Type B pancreatic cell (in vitro differentiated cells): ENCODE data around the gene TRPC6. TPM values are rescaled to one million over a fixed set of nuclear protein-coding genes. Genes with fewer than 3 reads are reported as not detected.

Experiments used
- DNase-seq: peaks from one replicate; pipeline ENCODE4 v3.0.0; 2021; ENCODE audit warnings: mixed read lengths; ENCODE audit not compliant: unreplicated experiment; ENCODE audit errors: extremely low spot score
- H3K27ac Mint-ChIP-seq: 2 replicates; pipeline ENCODE4 v1.8.0; 2021; ENCODE audit warnings: mild to moderate bottlenecking, mixed read lengths
- H3K27me3 Mint-ChIP-seq: 2 replicates; pipeline ENCODE4 v1.8.0; 2021; ENCODE audit warnings: mixed read lengths
- H3K36me3 Mint-ChIP-seq: 2 replicates; pipeline ENCODE4 v1.8.0; 2021; ENCODE audit warnings: mixed read lengths
- H3K4me1 Mint-ChIP-seq: one replicate; pipeline ENCODE4 v1.8.0; 2021; ENCODE audit warnings: mixed read lengths; ENCODE audit not compliant: unreplicated experiment
- H3K4me3 Mint-ChIP-seq: 2 replicates; pipeline ENCODE4 v1.8.0; 2021; ENCODE audit warnings: mild to moderate bottlenecking, mixed read lengths
- H3K9me3 Mint-ChIP-seq: 2 replicates; pipeline ENCODE4 v1.8.0; 2021; ENCODE audit warnings: mixed read lengths
- total RNA-seq: library from RNA; stranded (reverse); gene quantifications from 2 replicates; pipeline ENCODE4 v1.2.1, GENCODE V29; 2021; ENCODE audit warnings: low replicate concordance
- TF ChIP-seq, protein P1 (sequence below): fragments of 200-600 bp; sonication (generic); conservative IDR thresholded peaks from 2 replicates; pipeline ENCODE4 v1.5.0; 2021; ENCODE audit warnings: antibody characterized with exemption, mild to moderate bottlenecking

Gene TRPC6
- total RNA-seq, 1 donor from 2014 or later, result 1.5 TPM

DNA sequence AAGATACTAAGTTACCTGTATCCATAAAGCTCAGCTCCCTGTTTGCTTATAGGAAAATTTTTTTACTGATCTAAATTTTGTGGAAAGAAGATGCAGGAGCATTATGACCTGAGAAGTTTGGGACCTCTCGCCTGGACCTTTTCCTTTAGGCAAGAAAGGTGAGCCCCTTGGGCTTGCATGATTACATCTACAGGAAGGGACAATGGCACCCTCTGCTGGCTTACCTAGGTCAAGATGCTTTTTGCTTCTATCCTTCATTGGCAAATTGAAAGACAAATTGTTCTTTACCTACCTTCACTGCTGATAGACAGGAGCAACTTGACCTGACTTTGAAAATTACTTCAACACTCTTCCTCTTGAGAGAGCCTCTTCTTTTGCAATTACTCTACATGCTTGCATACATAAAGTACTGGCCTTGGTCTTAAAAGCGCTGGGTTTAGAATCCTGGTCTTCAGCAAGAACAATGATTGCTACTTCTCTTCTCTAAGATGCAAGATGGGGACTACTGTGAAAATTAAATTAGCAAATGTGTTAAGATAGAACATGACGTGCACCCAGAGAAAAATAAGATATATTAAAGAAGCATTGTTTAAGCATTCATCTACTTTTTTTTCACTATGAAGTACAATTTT lies 147.2 kb downstream of the TRPC6 start:
- H3K9me3 Mint-ChIP-seq, result no peaks in the 10 kb centered on the region
- no peak overlapping the region for H3K4me3 Mint-ChIP-seq
- H3K27ac Mint-ChIP-seq, result no peak overlapping the region
- no peak for DNase-seq
- TF ChIP-seq, protein P1, sequence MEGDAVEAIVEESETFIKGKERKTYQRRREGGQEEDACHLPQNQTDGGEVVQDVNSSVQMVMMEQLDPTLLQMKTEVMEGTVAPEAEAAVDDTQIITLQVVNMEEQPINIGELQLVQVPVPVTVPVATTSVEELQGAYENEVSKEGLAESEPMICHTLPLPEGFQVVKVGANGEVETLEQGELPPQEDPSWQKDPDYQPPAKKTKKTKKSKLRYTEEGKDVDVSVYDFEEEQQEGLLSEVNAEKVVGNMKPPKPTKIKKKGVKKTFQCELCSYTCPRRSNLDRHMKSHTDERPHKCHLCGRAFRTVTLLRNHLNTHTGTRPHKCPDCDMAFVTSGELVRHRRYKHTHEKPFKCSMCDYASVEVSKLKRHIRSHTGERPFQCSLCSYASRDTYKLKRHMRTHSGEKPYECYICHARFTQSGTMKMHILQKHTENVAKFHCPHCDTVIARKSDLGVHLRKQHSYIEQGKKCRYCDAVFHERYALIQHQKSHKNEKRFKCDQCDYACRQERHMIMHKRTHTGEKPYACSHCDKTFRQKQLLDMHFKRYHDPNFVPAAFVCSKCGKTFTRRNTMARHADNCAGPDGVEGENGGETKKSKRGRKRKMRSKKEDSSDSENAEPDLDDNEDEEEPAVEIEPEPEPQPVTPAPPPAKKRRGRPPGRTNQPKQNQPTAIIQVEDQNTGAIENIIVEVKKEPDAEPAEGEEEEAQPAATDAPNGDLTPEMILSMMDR, result peak; percentile 78
- no peaks in the 10 kb centered on the region for H3K4me1 Mint-ChIP-seq
- H3K27me3 Mint-ChIP-seq, result peaks cover 14% of the 10 kb centered on the region
- H3K36me3 Mint-ChIP-seq, result no peaks in the 10 kb centered on the region

DNA sequence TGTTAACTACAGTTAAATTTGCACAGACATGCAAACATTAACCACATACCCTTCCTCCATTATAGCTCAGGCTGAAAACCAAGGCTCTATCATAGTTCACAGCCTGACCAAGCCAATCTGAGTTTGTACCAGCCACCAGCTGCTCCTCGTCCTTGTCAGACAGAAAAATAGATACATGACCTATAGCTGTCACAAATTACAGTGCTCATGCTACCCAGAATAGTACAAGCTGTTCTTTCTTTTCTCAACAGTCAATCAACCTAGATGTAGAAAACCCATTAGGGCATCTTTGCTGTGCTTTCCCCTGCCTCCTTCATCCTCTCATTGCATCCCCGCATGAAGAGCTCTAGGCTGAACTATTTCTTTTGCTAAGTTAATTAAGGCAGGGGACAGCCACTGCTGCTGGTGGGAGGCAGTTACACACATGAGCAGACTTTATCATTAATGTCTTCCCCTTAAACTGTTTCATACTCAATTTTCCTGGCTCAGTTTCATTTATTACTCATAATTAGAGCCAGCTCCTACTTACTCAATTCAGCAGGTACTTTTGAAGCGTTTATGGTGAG lies 148.3 kb downstream of the TRPC6 start:
- Mint-ChIP-seq H3K27me3 (peaks cover 10% of the 10 kb centered on the region), H3K36me3 (no peaks in the 10 kb centered on the region)

DNA sequence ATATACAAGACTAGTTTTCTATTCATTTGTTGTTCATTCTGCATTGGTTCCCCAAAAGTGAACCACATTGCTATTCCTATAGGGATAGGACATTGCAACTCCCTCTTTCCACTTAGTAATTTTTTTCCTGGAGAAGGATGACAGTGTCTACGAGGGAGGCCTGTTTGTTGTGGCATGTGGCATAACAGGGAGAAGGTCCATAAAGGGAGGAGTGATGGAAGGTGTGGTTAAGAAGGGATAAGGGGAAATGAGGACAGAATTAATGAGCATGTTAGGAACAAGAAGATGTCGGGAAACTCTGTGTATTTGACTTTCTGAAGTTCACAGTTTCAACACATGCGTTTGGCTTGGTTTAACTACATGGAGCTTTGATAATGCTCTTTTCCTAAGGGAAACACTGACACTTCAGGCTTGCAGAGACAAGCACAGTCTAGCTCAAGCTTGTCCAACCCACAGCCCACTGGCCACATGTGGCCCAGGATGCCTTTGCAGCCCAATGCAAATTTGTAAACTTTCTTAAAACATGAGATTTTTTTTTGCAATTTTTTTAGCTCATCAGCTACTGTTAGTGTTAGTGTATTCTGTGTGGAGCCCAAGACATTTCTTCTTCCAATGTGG lies 149.7 kb downstream of the TRPC6 start:
- no peak overlapping the region for H3K4me3 Mint-ChIP-seq
- no peaks in the 10 kb centered on the region for H3K4me1 Mint-ChIP-seq
- no peak for DNase-seq
- peaks cover 8% of the 10 kb centered on the region for H3K27me3 Mint-ChIP-seq
- no peak overlapping the region for H3K27ac Mint-ChIP-seq
- TF ChIP-seq, protein P1, result no peak
- H3K9me3 Mint-ChIP-seq, result no peaks in the 10 kb centered on the region
- H3K36me3 Mint-ChIP-seq, result no peaks in the 10 kb centered on the region

More for the DNA sequence above, 148.3 kb downstream of the TRPC6 start:
- H3K4me1 Mint-ChIP-seq, result no peaks in the 10 kb centered on the region
- DNase-seq, result no peak
- no peaks in the 10 kb centered on the region for H3K9me3 Mint-ChIP-seq
- no peak overlapping the region for H3K4me3 Mint-ChIP-seq
- TF ChIP-seq, protein P1, result no peak
- no peak overlapping the region for H3K27ac Mint-ChIP-seq

DNA sequence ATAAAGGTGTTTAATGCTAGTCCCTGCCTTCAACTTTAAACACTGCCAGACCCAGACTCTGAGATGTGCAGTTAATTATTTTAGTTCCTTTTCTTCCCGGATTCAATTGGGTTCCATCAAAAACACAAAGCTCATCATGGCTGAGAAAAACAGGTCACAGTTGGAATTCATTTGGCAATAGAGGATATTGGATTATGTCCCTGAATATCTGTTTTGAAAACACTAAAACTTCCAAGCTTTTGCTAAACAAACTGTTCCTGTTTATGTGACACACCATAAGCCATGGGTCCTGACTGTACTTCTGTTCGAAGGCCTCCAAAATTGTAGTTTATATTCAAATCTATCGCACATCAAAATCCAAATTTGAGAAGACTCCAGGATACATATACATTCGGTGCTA lies 150.7 kb downstream of the TRPC6 start:
- H3K9me3 Mint-ChIP-seq, result no peaks in the 10 kb centered on the region
- DNase-seq, result no peak
- H3K27me3 Mint-ChIP-seq, result peaks cover 8% of the 10 kb centered on the region
- no peak overlapping the region for H3K4me3 Mint-ChIP-seq
- H3K36me3 Mint-ChIP-seq, result no peaks in the 10 kb centered on the region
- no peaks in the 10 kb centered on the region for H3K4me1 Mint-ChIP-seq
- TF ChIP-seq, protein P1, result no peak
- H3K27ac Mint-ChIP-seq, result no peak overlapping the region

DNA sequence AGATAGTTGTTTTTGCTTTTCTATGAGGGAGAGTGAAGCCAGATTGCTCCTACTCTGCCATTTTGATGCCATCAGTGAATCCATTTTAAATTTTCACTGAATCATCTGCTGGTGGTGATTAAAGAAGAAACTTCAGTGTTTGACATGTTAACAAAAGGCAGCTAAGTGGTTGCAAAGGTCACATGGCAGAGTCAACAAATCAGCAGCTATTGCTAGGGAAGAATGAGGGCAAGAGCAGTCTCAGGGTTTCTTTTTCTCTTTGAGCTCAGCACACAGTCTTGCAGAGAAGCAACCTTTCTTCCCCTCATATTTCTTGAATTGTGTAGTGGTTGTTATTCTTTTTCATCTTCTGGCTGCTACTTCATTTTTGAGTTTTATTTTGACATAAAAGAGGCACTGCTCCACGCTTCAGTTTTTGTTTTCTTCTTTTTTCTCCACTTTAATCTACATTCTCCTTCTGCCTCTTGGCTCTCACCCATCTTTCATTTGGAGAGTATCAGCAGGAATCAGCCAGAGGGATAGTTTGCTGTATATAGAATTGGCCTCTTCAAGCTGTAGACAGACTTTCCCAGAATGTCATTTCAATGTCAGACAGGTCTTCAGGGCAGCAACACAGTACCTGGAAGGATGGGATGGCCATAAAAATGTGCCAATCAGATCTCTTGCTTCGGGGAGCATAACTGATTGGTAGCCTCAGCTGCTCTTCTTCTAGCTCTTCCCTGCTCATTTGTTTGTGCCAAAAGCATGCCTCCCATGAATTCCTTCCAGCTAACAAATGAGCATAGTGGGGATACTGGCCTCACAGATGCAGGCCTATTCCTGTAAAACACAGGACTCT lies 153.9 kb downstream of the TRPC6 start:
- Mint-ChIP-seq H3K36me3 (no peaks in the 10 kb centered on the region), H3K4me3 (no peak overlapping the region), H3K27ac (no peak overlapping the region), H3K27me3 (no peaks in the 10 kb centered on the region), H3K9me3 (no peaks in the 10 kb centered on the region), H3K4me1 (no peaks in the 10 kb centered on the region)
- TF ChIP-seq, protein P1, result no peak
- no peak for DNase-seq
